Smooth muscle cell (in vitro differentiated cells): ENCODE results near the gene C10orf95. TPM values are rescaled to one million over a fixed set of nuclear protein-coding genes. Genes with fewer than 3 reads are reported as not detected.

Source experiments
- DNase-seq: peaks from one replicate; lab custom pipeline; 2025; ENCODE audit not compliant: unreplicated experiment; lab: John Stamatoyannopoulos, UW
- H2AFZ ChIP-seq: fragments of 200-600 bp; sonication (generic); 2 replicates; pipeline ENCODE4 v1.6.0; 2016; ENCODE audit warnings: antibody characterized with exemption, low read depth, mild to moderate bottlenecking
- H3F3A ChIP-seq: fragments of 200-600 bp; sonication (generic); 2 replicates; pipeline ENCODE4 v1.6.0; 2017; ENCODE audit warnings: antibody characterized with exemption, low read depth
- H3K27ac ChIP-seq: fragments of 200-600 bp; sonication (generic); 2 replicates; pipeline ENCODE4 v1.5.1; 2016; ENCODE audit warnings: low read depth, mild to moderate bottlenecking
- H3K27me3 ChIP-seq: fragments of 200-600 bp; sonication (generic); 2 replicates; pipeline ENCODE4 v1.6.1; 2016; ENCODE audit warnings: low read depth, mild to moderate bottlenecking
- H3K36me3 ChIP-seq: fragments of 200-600 bp; sonication (generic); 2 replicates; pipeline ENCODE4 v1.5.1; 2016; ENCODE audit warnings: low read depth
- H3K4me1 ChIP-seq: fragments of 200-600 bp; sonication (generic); 2 replicates; pipeline ENCODE4 v1.5.1; 2016; ENCODE audit warnings: low read depth
- H3K4me2 ChIP-seq: fragments of 200-600 bp; sonication (generic); 2 replicates; pipeline ENCODE4 v1.6.0; 2016; ENCODE audit warnings: mild to moderate bottlenecking
- H3K4me3 ChIP-seq: fragments of 200-600 bp; sonication (generic); 2 replicates; pipeline ENCODE4 v1.5.1; 2016; ENCODE audit warnings: mild to moderate bottlenecking
- H3K79me2 ChIP-seq: fragments of 200-600 bp; sonication (generic); 2 replicates; pipeline ENCODE4 v1.6.0; 2016; ENCODE audit warnings: low read depth, mild to moderate bottlenecking
- H3K9ac ChIP-seq: fragments of 200-600 bp; sonication (generic); 2 replicates; pipeline ENCODE4 v1.6.0; 2016; ENCODE audit warnings: low read depth
- H3K9me3 ChIP-seq: fragments of 200-600 bp; sonication (generic); replicated peaks from 2 replicates; pipeline ENCODE4 v1.5.1; 2016; ENCODE audit warnings: low read depth
- H4K20me1 ChIP-seq: fragments of 200-600 bp; sonication (generic); 2 replicates; pipeline ENCODE4 v1.6.0; 2016; ENCODE audit warnings: low read depth
- CTCF ChIP-seq: fragments of 200-600 bp; sonication (generic); IDR thresholded peaks from 2 replicates; pipeline ENCODE4 v1.5.1; 2017; ENCODE audit warnings: borderline replicate concordance, mild to moderate bottlenecking, antibody characterized with exemption; ENCODE audit not compliant: insufficient read depth, poor library complexity, severe bottlenecking
- WGBS: methylation state at CpG from one replicate; pipeline ENCODE4 v1.1.7; 2016; ENCODE audit warnings: low lambda C conversion rate; 5-methylcytosine and 5-hydroxymethylcytosine counted together
- polyA plus RNA-seq: library from polyadenylated mRNA; unstranded; fragments of >200 nt; fragmentation: Nextera tagmentation; extraction: Ambion mirVana; gene quantifications from 2 replicates; pipeline ENCODE4 v1.2.1, GENCODE V29; 2016
- total RNA-seq: library from RNA; depleted of rRNA; stranded (reverse); fragments of >200 nt; gene quantifications from 2 replicates; pipeline ENCODE4 v1.2.3, GENCODE V29; 2014

Gene C10orf95
- total and polyA plus RNA-seq, 2 experiments from 2014 or later: 0.62 TPM; not detected in 1

- Histone ChIP-seq H3K36me3 (no peaks in the 10 kb centered on the region), H3K79me2 (no peaks in the 10 kb centered on the region), H3K4me2 (no peak overlapping the region), H3K9me3 (no peaks in the 10 kb centered on the region), H4K20me1 (no peaks in the 10 kb centered on the region), H3F3A (no peaks in the 10 kb centered on the region), H3K27ac (no peak overlapping the region), H3K4me3 (no peak overlapping the region), H3K4me1 (no peaks in the 10 kb centered on the region), H3K27me3 (no peaks in the 10 kb centered on the region), H2AFZ (no peak overlapping the region), H3K9ac (no peak overlapping the region)
- no peak for TF ChIP-seq CTCF
- DNase-seq: no peak
- 98% methylated on average over 30 of the region's 36 CpGs for whole genome bisulfite sequencing
These were observed 19.5 kb upstream of the C10orf95 start for GRCh38 chr10:102470579-102471546.

- Histone ChIP-seq H3K36me3 (no peaks in the 10 kb centered on the region), H3K4me2 (no peak overlapping the region), H2AFZ (no peak overlapping the region), H4K20me1 (no peaks in the 10 kb centered on the region), H3K9ac (no peak overlapping the region), H3K9me3 (no peaks in the 10 kb centered on the region), H3F3A (no peaks in the 10 kb centered on the region), H3K79me2 (no peaks in the 10 kb centered on the region), H3K27ac (no peak overlapping the region), H3K4me1 (no peaks in the 10 kb centered on the region), H3K27me3 (no peaks in the 10 kb centered on the region), H3K4me3 (no peak overlapping the region)
- TF ChIP-seq CTCF: no peak
- DNase-seq: no peak
- WGBS: 65% methylated on average over 9 of the region's 9 CpGs
These were observed 17.3 kb upstream of the C10orf95 start for GRCh38 chr10:102468683-102469082.

GRCh38 chr10:102467971-102468438, 16.7 kb upstream of the C10orf95 start:
- H3K27ac ChIP-seq: no peak overlapping the region
- H3K79me2 ChIP-seq: no peaks in the 10 kb centered on the region
- H3K4me2 ChIP-seq: no peak overlapping the region
- H2AFZ ChIP-seq: no peak overlapping the region
- H3K27me3 ChIP-seq: no peaks in the 10 kb centered on the region
- H3K9me3 ChIP-seq: no peaks in the 10 kb centered on the region
- H4K20me1 ChIP-seq: no peaks in the 10 kb centered on the region
- no peak overlapping the region for H3K9ac ChIP-seq
- no peaks in the 10 kb centered on the region for H3K4me1 ChIP-seq
- no peaks in the 10 kb centered on the region for H3F3A ChIP-seq
- DNase-seq: no peak
- WGBS: 78% methylated on average over 6 of the region's 6 CpGs
- no peak for TF ChIP-seq CTCF
- H3K4me3 ChIP-seq: no peak overlapping the region
- H3K36me3 ChIP-seq: no peaks in the 10 kb centered on the region
